Retinal pigment epithelial cell (primary cell): ENCODE measurements around the gene SNAPC4.

Experiments used
- DNase-seq: peaks from one replicate; pipeline ENCODE4 v3.0.0-alpha.2; 2010; ENCODE audit warnings: low read depth
- H3K4me3 ChIP-seq: 2 replicates; pipeline ENCODE4 v1.5.1; 2011; ENCODE audit warnings: mild to moderate bottlenecking, low read length, control low read depth, moderate library complexity
- TF ChIP-seq, protein P1 (sequence below): conservative IDR thresholded peaks from 2 replicates; pipeline ENCODE4 v1.5.1; 2011; ENCODE audit warnings: low read depth, low read length, control low read depth, inconsistent platforms

The SNAPC4 gene

GRCh38 chr9:136437839-136438547 is 38.0 kb upstream of the SNAPC4 start:
- TF ChIP-seq, protein P1, sequence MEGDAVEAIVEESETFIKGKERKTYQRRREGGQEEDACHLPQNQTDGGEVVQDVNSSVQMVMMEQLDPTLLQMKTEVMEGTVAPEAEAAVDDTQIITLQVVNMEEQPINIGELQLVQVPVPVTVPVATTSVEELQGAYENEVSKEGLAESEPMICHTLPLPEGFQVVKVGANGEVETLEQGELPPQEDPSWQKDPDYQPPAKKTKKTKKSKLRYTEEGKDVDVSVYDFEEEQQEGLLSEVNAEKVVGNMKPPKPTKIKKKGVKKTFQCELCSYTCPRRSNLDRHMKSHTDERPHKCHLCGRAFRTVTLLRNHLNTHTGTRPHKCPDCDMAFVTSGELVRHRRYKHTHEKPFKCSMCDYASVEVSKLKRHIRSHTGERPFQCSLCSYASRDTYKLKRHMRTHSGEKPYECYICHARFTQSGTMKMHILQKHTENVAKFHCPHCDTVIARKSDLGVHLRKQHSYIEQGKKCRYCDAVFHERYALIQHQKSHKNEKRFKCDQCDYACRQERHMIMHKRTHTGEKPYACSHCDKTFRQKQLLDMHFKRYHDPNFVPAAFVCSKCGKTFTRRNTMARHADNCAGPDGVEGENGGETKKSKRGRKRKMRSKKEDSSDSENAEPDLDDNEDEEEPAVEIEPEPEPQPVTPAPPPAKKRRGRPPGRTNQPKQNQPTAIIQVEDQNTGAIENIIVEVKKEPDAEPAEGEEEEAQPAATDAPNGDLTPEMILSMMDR = no peak
- no peak for DNase-seq
- peak overlapping the region; percentile 68 for H3K4me3 ChIP-seq

DNA sequence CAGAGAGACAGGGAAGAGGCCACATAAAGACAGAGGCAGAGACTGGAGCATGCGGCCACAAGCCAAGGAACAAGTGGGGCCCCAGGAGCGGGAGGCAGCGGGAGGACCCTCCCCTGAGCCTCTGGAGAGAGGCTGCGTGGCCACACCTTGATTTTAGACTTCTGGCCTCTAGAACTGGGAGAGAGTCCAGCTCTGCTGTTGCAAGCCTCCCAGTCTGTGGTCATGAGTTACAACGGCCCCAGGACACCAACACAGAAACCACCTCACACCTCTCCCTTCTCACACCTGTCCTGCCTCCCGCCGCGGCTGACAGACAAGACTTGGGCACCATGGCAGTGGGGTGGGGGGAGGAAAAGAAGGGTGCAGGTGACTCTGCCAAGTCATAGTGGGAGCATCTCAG is 37.5 kb upstream of the SNAPC4 start:
- no peak for DNase-seq
- TF ChIP-seq, protein P1 = no peak
- peak overlapping the region; percentile 68 for H3K4me3 ChIP-seq

DNA sequence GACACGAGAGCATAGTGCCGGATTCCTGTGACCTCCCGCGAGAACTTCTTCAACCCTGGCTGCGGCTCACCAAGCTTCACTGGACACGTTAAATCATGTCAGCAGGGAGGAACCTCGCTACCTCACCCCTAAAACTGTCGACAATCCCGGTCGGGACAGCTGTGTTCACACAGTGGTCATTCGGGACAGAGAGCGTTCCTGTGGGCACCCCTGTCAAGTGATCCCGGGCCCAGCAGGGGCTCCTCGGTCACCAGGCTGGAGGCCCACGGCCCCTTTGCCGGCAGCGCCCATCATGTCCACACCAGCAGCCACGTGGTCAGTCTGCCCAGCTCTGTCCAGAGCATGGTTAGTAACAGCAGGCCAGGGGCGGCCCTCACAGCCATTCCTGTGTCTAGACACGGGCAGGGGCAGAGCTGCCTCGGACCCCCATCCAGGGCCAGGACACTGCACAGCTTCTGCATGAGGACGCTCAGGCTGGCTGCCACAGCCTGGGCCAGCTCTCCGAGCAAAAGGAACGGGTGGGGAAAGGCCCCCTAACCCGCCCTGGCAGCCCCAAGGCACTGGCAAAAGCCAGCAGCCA is 36.2 kb upstream of the SNAPC4 start:
- TF ChIP-seq, protein P1 = no peak
- H3K4me3 ChIP-seq = no peak overlapping the region

GRCh38 chr9:136434580-136435169 is 34.7 kb upstream of the SNAPC4 start:
- no peak for DNase-seq
- no peak overlapping the region for H3K4me3 ChIP-seq
- TF ChIP-seq, protein P1 = no peak

More for the DNA sequence above, 36.2 kb upstream of the SNAPC4 start:
- DNase-seq = no peak

DNA sequence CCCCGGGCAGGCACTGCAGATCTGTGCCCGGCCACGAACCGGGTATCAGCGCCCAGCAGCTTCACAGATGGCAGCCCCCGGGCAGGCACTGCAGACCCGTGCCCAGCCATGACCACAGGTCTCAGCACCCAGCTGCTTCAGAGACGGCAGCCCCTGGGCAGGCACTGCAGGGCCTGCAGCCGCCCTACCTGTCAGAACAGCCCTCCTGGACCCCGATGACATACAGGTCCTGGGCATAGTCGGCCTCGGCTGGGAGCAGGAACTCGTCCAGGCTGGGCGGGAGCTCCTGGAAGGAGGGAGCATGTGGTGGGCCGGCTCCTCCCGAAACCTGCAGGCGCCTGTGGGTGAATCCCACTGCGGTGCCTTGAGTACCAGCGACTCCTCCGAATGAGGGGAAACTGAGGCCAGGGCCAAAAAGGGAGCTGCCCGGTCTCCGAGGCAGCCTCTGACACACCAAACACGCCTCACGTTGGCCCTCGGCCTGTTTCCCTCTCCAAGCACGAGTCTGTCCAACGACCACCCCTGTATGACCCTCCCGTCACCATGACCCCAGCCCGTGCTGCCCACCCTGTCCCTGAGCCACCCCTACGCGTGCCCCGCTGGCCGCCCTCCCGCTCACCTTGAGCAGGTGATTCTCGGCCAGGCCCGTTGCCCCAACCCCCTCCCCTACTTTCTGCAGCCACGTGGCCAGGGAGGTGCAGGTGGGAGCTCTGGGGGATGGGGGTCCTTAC is 34.0 kb upstream of the SNAPC4 start:
- TF ChIP-seq, protein P1 = no peak
- H3K4me3 ChIP-seq = no peak overlapping the region
- DNase-seq = no peak

DNA sequence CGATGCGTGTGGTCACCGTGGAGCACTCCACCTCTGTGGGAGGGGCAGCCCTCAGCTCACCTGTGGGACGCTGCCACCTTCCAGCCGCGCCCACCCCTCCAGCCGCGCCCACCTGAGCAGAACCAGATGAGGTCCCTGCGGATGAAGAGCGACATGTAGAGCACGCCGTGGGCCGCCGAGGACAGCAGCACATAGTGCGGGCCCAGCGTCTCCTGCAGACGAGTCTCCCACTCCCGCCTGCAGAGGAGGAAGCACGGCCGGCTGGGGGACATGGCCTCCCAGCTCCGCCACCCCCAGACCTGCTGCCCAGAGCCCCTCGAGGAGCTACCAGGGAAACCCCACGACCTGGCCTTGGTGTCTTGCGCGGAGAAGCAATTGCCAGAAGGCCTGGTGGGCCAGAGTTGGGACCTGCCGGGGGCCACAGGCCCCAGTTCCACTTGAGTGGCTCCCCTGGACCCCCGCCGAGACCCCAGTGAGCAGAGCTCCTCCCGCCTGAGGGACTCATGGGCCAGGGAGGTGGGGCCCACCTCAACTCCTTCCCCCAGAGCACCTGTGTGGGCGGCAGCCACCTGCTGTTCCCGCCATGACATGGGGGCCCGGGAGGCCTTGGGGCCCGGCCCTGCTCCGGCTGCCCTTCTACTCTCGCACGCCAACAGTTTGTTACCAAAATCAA is 33.2 kb upstream of the SNAPC4 start:
- TF ChIP-seq, protein P1 = no peak
- DNase-seq = no peak
- H3K4me3 ChIP-seq = no peak overlapping the region
